ENCODE results near the gene CCNF. TPM values are rescaled to one million over a fixed set of nuclear protein-coding genes. Genes with fewer than 3 reads are reported as not detected.

CCNF gene
- total and polyA plus RNA-seq, 12 donors, result 0.71 to 5.4 (median 2.2) TPM

GRCh38 chr16:2489581-2489980 lies 60.3 kb downstream of the CCNF start:
- no peak overlapping the region for H3K4me3 ChIP-seq
- TF ChIP-seq CTCF (IDR thresholded peaks at IDR 0.05) (no peak), POLR2A (IDR thresholded peaks at IDR 0.05) (no peak)
- intact Hi-C loops (cut with DNase I), result no loop called here
- H3K27ac ChIP-seq, result no peak overlapping the region
- H3K27me3 ChIP-seq, result no peaks in the 10 kb centered on the region
- no peaks in the 10 kb centered on the region for H3K36me3 ChIP-seq (replicated peaks in 1 of 2)
- H3K4me1 ChIP-seq (replicated peaks in 1 of 2), result no peaks in the 10 kb centered on the region
- DNase-seq, result no peak
- no peaks in the 10 kb centered on the region for H3K9me3 ChIP-seq (replicated peaks in 1 of 3)
- WGBS, 4 donors, result 91 to 97% (median 94%) methylated on average over 11 to 16 of the region's 16 CpGs

GRCh38 chr16:2490190-2491105 lies 61.2 kb downstream of the CCNF start:
- H3K36me3 ChIP-seq (replicated peaks in 1 of 2), result no peaks in the 10 kb centered on the region
- no peak for DNase-seq
- TF ChIP-seq POLR2A (IDR thresholded peaks at IDR 0.05) (no peak), CTCF (IDR thresholded peaks at IDR 0.05) (no peak)
- H3K27ac ChIP-seq, result no peak overlapping the region
- H3K4me3 ChIP-seq, result no peak overlapping the region
- intact Hi-C loops (cut with DNase I), result loop anchor here (10.0 kb wide), 2 partner anchors 156 to 196 kb away; no protein-coding TSS in a partner anchor
- H3K9me3 ChIP-seq (replicated peaks in 1 of 3), result no peaks in the 10 kb centered on the region
- 82 to 93% (median 91%) methylated on average over 21 to 23 of the region's 23 CpGs for WGBS, 4 donors
- H3K27me3 ChIP-seq, result no peaks in the 10 kb centered on the region
- H3K4me1 ChIP-seq (replicated peaks in 1 of 2), result no peaks in the 10 kb centered on the region

- H3K9me3 ChIP-seq (replicated peaks in 1 of 3), result no peaks in the 10 kb centered on the region
- peaks cover 0 to 4% of the 10 kb centered on the region in 2 donors for H3K4me1 ChIP-seq (replicated peaks in 1 of 2)
- no peak overlapping the region for H3K27ac ChIP-seq
- no peak for TF ChIP-seq CTCF (IDR thresholded peaks at IDR 0.05)
- no peak for TF ChIP-seq POLR2A (IDR thresholded peaks at IDR 0.05)
- DNase-seq, result no peak
- H3K36me3 ChIP-seq (replicated peaks in 1 of 2), result peaks cover 0 to 9% of the 10 kb centered on the region in 2 donors
- no peaks in the 10 kb centered on the region for H3K27me3 ChIP-seq
- no peak overlapping the region for H3K4me3 ChIP-seq
- intact Hi-C loops (cut with DNase I), result loop anchor here (10.0 kb wide), 2 partner anchors 157 to 197 kb away; no protein-coding TSS in a partner anchor
- 82 to 93% (median 90%) methylated on average over 10 to 13 of the region's 13 CpGs for WGBS, 4 donors
These were observed 63.0 kb downstream of the CCNF start for GRCh38 chr16:2492292-2492691.

- WGBS, 4 donors, result 86 to 93% (median 89%) methylated on average over 5 to 6 of the region's 6 CpGs
- intact Hi-C loops (cut with DNase I), result loop anchor here (10.0 kb wide), 2 partner anchors 159 to 199 kb away; no protein-coding TSS in a partner anchor
These were observed 64.4 kb downstream of the CCNF start for GRCh38 chr16:2493605-2494004.

More at GRCh38 chr16:2493605-2494004, 64.4 kb downstream of the CCNF start:
- DNase-seq, result no peak
- H3K27me3 ChIP-seq, result no peaks in the 10 kb centered on the region
- no peak overlapping the region for H3K27ac ChIP-seq
- peaks cover 0 to 15% of the 10 kb centered on the region in 2 donors for H3K4me1 ChIP-seq (replicated peaks in 1 of 2)
- peaks cover 0 to 9% of the 10 kb centered on the region in 2 donors for H3K36me3 ChIP-seq (replicated peaks in 1 of 2)
- H3K4me3 ChIP-seq, result no peak overlapping the region
- TF ChIP-seq CTCF (IDR thresholded peaks at IDR 0.05) (no peak), POLR2A (IDR thresholded peaks at IDR 0.05) (no peak)
- H3K9me3 ChIP-seq (replicated peaks in 1 of 3), result no peaks in the 10 kb centered on the region
